ENCODE results near the gene LRP1B.

GRCh38 chr2:141142025-141142424, 988.8 kb downstream of the LRP1B start:
- TF ChIP-seq EP300 (IDR thresholded peaks at IDR 0.05; ENCODE audit: borderline replicate concordance) (no peak), ZBTB7A (IDR thresholded peaks at IDR 0.05; ENCODE audit: low read depth) (no peak), TAF1 (IDR thresholded peaks at IDR 0.05; ENCODE audit: low read depth) (no peak), TCF12 (IDR thresholded peaks at IDR 0.05; ENCODE audit: low read depth) (no peak), YY1 (IDR thresholded peaks at IDR 0.05; ENCODE audit: low read depth) (no peak)

Measured in Ishikawa (cell line).